Stimulated activated CD8-positive, alpha-beta memory T cell treated with anti-CD3 and anti-CD28 coated beads, Interleukin-4, amount 100 ng/mL, for 4 hours (primary cell): Measurements from ENCODE around the gene PRKAR2A.
"Not testable (repeated sequence)": the region's sequence is repeated elsewhere in the genome, so short reads cannot be mapped to it uniquely, and the experiment has no call there.

ENCODE experiments used
- DNase-seq, 2 donors: peaks; one replicate each; pipeline ENCODE4 v3.0.0-alpha.2; 2020; ENCODE audit warnings: low read depth in 2 of 2, low spot score in 1 of 2

PRKAR2A gene

DNA sequence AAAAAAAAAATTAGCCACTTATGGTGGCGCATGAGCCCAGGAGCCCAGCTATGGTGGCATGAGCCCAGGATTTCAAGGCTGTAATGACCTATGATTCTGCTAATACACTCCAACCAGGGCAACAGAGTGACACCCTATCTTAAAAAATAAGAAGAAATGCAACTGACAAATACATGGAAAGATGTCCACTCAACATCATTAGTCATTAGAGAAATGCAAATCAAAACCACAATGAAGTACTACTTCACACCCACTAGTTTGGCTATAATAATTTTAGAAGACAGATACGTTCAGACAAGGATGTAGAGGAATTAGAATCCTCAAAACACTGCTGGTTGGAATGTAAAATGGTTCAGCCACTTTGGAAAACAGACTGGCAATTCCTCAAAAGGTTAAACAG, 10.5 kb downstream of the PRKAR2A start:
- no peak for DNase-seq

DNA sequence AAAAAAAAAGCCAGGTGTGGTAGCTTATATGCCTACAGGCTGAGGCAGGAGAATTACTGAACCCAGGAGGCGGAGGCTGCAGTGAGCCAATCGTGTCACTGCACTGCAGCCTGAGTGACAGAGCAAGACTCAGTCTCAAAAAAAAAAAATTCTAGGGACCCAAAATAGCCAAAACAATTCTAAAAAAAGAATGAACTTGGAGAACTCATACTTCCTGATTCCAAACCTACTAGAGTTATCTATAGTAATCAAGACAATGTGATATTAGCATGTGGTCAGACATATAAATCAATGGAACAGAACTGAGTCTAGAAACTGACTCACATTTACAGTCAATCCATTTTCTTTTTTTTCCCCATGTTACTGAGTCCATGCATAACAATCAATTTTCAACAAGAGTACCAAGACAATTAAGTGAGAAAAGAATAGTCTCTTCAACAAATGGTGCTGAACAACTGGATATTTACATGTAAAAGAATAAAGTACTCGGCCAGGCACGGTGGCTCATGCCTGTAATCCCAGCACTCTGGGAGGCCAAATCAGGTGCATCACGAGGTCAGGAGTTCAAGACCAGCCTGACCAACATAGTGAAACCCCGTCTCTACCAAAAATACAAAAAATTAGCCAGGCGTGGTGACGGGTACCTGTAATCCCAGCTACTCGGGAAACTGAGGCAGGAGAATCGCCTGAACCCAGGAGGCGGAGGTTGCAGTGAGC, 11.9 kb downstream of the PRKAR2A start:
- DNase-seq: no peak

DNA sequence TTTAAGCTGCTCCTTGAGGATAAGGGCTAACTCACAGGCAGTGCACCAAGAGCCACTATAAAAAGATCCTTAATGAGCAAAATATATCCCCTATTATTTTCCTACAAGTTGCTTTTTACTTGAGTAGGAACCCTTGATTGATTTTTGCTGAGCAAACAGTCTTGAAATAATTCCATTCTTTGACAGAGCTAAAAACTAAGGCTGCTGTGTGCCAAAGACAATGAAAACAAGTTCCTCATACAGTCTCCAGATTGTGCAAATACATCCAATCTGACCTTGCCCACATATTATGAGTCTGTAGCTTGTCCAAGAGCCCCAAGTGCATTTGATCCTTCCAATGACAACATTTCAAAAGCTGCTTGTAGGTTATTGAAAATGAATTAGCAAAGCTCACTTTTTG, 15.0 kb downstream of the PRKAR2A start:
- no peak for DNase-seq

DNA sequence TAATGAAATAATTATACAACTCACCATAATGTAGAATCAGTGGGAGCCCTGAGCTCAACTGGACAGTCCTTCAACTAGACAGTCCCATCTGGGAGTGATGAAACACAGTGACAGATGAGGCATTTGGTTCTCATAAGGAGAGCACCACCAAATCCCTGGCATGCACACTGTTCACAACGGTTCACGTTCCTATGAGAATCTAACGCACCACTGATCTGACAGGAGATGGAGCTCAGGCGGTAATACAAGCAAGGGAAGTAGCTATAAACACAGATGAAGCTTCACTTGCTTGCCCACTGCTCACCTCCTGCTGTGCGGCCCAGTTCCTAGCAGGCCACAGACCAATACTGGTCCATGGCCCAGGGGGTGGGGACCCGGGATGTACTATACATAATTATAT, 17.0 kb downstream of the PRKAR2A start:
- no peak for DNase-seq

DNA sequence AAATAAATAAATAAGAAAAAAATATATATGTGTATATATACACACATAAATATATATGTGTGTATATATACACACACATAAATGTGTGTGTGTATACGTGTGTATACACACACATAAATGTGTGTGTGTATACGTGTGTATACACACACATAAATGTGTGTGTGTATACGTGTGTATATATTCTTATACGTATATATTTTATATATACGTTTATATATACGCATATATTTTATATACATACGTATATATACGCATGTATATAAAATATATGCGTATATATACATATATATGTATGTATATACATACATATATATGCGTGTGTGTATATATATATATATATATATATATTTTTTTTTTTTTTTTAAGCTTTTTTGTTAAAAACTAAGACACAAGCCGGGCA, 18.1 kb downstream of the PRKAR2A start:
- not testable (repeated sequence) for DNase-seq

DNA sequence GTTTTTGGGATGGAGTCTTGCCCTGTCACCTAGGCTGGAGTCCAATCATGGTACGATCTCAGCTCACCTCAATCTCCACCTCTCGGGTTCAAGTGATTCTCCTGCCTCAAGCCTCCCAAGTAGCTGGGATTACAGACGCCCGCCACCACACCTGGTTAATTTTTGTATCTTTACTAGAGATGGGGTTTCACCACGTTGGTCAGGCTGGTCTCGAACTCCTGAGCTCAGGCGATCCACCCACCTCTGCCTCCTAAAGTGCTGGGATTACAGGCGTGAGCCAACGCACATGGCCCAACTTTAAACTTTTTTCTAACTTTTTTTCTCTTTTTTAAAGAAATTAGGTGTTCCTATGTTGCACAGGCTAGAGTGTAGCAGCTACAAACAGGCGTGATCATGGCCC, 19.8 kb downstream of the PRKAR2A start:
- DNase-seq: not testable (repeated sequence)

DNA sequence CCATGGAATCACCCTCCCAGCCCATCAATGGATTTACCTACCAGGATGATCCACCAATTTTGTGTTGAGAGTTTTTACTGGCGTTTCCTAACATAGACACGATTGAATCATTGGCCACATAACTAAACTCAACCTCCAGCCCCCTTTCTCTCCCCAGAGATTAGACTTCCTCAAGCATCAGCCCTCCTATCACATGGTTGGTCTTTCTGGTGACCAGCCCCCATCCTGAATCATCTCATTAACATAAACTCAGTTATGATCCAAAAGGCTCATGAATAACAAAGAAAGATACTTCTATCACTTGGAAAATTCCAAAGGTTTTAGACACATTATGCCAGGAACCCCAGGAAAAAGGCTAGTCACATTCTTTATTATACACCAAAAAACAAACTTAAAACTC, 21.2 kb downstream of the PRKAR2A start:
- DNase-seq: no peak

DNA sequence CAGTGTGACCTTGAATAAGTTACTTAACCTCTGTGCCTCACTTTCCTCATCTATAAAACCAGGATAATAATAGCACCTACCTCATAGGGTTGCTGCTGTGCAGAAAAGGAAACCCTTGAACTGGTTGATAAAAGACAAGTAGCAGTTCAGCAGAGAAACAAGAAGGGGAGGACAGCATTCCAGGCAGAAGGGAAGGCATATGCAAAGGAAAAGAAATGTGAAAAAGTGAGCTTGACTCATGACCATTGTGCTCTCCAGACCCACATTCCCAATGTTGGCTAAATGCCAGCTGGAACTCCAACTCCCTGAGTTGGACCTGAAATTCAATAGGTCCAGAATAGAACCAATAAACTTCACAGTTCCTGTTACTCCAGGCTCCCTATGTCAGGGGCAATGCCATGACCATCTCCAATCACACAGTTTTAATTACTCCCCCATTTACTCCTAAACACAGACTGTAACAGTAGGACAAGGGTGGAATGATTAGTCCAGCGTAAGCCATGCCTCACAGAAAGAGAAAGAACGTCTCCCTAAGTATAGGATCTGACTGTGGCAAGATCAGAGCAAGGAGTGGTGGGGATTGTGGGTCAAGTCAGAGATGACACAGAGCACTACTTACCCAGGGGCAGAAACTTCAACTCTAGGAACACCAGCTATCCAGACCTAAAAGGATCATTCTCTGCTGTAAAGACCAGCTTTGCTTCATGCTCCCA, 26.9 kb downstream of the PRKAR2A start:
- no peak for DNase-seq

DNA sequence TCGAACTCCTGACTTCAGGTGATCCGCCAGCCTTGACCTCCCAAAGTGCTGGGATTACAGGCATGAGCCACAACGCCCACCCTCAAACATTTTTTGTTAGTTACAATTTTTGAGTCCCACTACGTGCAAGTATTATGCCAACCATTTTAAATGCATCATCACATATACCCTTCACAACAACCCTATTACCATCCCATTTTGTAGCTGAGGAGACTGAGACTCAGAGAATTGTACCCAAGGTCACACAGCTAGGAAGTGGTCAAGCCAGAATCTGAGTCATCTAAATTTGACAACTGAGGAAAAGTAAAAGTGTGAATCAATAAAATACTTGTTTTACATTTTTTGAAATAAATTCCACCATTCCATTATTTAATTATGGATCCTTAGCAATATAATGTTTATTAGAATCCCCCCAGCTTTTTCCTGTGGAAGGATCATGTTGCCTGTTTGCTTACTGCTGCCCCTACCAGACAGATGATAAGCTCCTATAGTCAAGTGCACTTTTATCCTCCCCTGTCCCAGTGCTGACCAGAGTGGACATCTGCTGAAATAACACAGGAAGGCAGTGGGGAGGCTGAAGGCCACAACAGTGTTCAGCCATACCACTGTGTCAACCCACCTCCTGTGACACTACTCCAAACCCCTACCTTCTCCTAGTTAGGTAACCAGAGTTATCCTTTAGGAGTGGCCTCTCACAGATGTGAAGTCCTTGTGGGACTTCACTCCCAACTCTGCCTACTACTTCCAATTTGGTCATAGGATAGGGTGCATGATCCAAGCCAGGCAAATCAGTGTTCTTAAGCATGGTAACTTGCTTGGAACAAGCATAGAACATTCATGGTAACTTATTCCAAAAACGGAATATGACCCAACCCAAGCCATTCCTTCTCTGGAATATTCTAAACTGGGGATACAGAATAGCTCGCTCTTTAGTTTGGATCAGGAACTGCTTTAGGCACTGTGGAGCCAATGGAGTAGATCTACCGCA, 28.1 kb downstream of the PRKAR2A start:
- DNase-seq: no peak

DNA sequence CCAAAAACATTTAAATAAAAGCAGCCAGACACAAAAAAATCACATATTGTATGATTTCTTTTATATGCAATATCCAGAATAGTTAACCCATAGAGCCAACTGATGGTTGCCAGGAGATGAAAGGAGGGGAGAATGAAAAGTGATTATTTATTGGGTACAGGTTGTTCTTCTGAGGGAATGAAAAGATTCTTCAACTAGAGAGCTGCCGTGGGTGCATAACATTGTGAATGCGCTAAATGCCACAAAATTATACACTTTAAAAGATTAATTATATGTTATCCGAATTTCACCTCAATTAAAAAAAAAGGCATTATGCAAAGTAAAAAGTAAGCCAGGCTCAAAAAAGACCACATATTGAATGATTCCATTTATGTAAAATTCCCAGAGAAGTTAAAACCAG, 36.1 kb downstream of the PRKAR2A start:
- no peak for DNase-seq

DNA sequence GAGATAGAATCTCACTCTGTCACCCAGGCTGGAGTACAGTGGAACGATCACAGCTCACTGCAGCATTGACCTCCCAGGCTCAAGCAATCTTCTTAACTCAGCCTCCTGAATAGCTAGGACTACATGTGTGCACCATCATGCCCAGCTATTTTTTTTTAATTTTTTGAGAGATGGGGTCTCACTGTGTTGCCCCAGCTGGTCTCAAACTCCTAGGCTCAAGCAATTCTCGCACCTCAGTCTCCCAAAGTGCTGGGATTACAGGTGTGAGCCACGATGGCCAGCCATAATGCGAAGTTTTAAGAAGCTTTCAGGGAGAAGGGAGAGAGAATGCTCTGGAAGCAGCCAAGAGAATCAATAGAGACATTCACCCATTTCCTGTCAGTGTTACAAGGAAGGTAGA, 42.7 kb downstream of the PRKAR2A start:
- no peak for DNase-seq

DNA sequence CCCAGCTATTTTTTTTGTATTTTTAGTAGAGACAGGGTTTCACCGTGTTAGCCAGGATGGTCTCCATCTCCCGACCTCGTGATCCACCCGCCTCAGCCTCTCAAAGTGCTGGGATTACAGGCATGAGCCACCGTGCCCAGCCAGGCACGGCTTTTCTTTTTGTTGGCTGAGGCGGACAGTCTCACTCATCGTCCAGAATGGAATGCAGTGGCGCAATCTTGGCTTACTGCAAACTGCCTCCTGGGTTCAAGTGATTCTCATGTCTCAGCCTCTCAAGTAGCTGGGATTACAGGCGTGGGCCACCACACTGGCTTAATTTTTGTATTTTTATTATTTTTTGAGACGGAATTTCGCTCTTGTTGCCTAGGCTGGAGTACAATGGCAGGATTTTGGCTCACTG, 46.8 kb downstream of the PRKAR2A start:
- not testable (repeated sequence) for DNase-seq

DNA sequence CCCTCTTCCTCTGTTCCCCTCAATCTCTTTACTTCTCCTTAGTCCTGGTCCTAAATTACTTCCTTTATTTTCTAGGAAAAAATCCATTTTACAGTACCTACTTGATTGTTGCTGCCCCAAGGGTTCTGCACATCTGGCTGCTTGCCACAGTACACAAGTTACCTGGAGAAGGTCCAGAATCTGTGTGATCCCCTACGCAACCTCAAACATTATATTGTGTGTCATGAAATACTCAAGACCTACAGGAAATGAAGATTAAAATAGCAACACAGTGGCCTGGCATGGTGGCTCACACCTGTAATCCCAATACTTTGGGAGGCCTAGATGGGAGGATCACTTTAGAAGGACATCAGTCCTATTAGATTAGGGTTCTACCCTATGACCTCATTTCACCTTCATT, 48.7 kb downstream of the PRKAR2A start:
- no peak for DNase-seq

DNA sequence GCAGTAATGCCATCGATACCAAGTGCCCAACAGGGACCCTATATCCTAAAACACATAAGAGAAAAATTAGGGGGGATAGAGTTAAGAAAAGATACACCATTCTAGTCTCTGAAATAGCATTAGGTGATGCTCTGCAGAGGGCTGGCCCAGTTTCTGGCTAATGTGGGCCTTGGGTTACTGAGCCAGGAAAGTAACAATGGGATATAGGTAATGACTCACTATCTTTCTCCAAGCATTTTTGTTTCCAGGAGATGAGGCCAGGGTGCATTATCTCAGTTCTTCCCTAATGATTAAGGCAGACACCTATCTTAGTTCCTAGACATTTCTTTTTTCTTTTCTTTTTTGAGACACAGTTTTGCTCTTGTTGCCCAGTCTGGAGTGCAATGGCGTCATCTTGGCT, 50.0 kb downstream of the PRKAR2A start:
- DNase-seq: no peak

DNA sequence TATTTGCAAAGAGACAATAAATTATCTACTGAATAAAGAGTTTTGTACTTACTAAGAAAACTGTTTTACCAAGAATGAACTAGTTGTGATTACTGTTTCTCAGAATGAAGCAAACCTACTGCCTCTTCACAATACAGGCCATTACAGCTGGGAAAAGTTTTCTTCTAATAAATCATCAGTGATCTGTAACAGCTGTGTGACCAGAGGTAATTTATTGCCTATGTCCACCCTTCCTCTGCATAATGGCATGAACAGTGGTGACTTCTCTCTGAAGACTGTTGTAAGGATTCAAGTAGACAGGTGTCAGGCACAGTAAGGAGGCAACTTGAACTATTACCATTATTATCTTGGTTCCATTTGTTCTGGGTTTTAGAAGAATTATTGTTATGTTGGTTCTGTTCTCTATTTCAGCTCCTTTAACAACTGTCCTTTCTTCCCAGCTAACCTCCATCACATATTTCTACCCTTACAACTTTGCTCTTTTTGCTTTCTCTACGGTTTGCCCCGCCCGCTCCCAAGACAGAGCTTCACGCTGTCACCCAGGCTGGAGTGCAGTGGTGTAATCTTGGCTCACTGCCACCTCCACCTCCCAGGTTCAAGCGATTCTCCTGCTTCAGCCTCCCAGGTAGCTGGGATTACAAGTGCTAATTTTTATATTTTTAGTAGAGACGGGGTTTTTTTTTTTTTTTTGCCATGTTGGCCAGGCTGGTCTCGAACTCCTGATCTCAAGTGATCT, 51.5 kb downstream of the PRKAR2A start:
- DNase-seq: no peak

DNA sequence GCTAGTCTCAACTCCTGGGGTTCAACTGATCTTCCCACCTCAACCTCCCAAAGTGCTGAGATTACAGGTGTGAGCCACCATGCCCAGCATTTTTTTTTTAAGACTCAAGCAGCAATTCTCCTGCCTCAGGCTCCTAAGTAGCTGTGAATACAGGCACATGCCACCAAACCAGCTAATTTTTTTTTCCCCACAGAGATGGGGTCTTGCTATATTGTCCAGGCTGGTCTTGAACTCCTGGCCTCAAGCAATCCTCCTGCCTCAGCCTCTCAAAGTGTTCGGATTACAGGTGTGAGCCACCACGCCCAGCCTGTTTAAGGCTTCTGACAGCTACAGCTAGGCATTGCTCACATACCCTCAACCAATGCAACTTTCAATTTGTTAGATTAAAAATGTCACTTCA, 54.2 kb downstream of the PRKAR2A start:
- not testable (repeated sequence) for DNase-seq

DNA sequence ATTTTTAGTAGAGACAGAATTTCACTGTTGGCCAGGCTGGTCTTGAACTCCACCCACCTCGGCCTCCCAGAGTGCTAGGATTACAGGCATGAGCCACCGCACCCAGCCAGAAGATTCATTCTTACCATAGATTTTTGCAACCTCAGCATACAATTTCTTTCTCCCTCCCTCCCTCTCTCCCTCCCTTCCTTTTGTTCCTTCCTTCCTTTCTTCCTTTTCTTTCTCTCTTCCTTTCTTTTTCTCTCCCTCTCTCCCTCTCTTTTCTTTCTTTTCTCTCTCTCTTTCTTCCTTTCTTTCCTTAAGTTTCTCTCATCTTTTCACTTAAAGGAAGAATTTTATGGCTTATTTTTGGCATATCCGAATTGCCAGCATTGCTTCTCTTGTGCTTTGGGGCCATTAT, 58.0 kb downstream of the PRKAR2A start:
- DNase-seq: no peak

DNA sequence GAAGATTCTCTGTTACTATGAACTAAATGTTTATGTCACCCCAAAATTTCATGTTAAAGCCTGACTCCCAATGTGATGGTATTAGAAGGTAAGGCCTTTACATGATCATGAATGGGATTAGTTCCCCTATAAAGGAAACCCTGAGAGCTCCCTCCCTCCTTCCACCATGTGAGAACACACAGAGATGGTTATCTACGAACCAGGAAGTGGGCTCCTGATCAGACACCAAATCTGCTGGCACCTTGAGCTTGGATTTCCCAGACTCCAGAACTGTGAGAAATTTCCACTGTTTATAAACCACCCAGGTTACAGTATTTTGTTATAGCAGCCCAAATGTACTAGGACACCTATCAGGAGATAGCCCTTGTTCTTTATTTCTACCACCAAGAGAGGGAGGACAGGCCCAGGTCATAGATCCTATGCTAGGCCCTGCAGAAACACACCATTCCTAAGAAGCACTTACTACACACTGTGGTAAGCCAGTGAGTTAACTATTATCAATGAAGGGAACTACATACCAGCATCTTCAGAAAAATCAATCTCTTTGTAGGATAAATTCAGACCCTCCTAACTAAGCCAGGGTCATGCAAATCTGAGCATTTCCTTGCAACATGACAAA, 59.0 kb downstream of the PRKAR2A start:
- DNase-seq: no peak

DNA sequence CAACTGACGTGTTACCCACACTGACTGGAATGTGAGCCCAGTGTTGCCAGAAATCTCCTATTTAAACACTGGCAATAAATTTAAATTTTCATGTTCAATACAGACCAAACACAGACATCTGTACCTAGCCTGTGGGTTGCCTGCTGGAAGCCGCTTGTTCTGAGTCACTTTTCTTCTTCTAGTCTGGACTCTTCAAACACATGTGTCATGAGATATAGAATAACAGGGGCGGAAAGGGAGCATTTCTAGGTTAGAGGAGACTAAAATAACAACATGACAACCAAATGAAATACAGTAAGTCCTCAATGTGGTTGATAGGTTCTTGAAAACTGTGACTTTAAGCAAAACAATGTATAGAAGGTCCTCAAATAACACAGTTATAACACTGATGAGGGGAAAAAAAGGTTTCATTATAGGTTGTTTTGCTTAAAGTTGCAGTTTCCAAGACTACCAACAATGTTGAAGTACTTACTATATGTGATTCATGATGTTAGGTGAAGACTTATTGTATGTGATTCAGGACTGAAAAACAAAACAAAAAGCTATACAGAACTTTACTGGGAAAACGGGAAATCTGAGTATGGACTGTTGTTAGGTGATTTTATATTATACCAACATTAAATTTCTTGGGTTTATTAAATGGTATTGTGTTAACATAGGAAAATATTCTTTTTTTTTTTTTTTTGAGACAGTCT, 63.1 kb downstream of the PRKAR2A start:
- DNase-seq: no peak

DNA sequence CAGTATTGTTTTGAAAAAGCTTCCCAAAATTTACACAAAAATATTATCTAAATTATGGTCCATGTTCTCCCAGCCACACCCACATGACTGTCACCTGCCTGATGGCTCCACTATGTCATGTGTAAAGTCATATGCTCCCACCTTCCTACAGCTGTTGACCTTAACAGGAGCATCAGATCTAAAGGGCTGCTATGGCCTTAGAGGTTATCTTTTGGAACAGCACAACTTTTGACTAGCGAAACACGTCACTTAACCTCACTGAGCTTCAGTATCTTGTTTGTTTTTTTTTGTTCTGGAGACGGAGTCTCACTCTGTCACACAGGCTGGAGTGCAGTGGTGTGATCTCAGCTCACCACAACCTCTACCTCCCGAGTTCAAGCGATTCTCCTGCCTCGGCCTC, 64.4 kb downstream of the PRKAR2A start:
- DNase-seq: no peak
